Common myeloid progenitor, CD34-positive (primary cell): ENCODE results near the gene WSCD1.

Experiments used
- CTCF ChIA-PET: fragments of 350-600 bp; sonication (Branson Sonifier 250); formaldehyde crosslinking; loops from one replicate; lab custom pipeline; 2021; ENCODE audit warnings: antibody characterized with exemption; lab: Charles Lee
- POLR2A ChIA-PET: fragments of 350-600 bp; sonication (Branson Sonifier 250); formaldehyde crosslinking; loops from one replicate; lab custom pipeline; 2021; ENCODE audit warnings: antibody characterized with exemption; lab: Charles Lee
- DNase-seq, 3 donors: peaks; one replicate each; pipeline versions ENCODE4 v3.0.0 to v3.0.0-alpha.2; 2013
- H3K27ac ChIP-seq, 2 experiments: 1 replicate in 1 of 2; 2 replicates in 1 of 2; pipeline ENCODE4 v1.7.0; 2013; ENCODE audit warnings: inconsistent platforms in 2 of 2, low read length in 2 of 2, mild to moderate bottlenecking in 2 of 2, low read depth in 1 of 2, moderate library complexity in 1 of 2; ENCODE audit not compliant: severe bottlenecking in 2 of 2, insufficient read depth in 1 of 2, poor library complexity in 1 of 2
- H3K27me3 ChIP-seq, 5 experiments: replicated peaks in 2 of 5; 1 replicate in 3 of 5; 2 replicates in 2 of 5; pipeline versions ENCODE4 v1.6.1 to v1.7.0; 2013; ENCODE audit warnings: low read length in 4 of 5, mild to moderate bottlenecking in 2 of 5, moderate library complexity in 2 of 5, inconsistent platforms in 1 of 5; ENCODE audit not compliant: insufficient read depth in 5 of 5, control insufficient read depth in 4 of 5
- H3K36me3 ChIP-seq, 4 experiments: 1 replicate in 2 of 4; 2 replicates in 2 of 4; pipeline versions ENCODE4 v1.6.1 to v1.7.0; 2013; ENCODE audit warnings: low read length in 3 of 4, control low read depth in 1 of 4, mild to moderate bottlenecking in 1 of 4; ENCODE audit not compliant: control insufficient read depth in 4 of 4, insufficient read depth in 4 of 4
- H3K4me1 ChIP-seq, 4 experiments: 1 replicate in 3 of 4; 2 replicates in 1 of 4; pipeline versions ENCODE4 v1.6.1 to v1.7.1; 2013; ENCODE audit warnings: low read length in 3 of 4, mild to moderate bottlenecking in 3 of 4, control low read depth in 1 of 4, inconsistent platforms in 1 of 4, moderate library complexity in 1 of 4; ENCODE audit not compliant: control insufficient read depth in 4 of 4, insufficient read depth in 4 of 4; ENCODE audit errors: control extremely low read depth in 1 of 4
- H3K4me3 ChIP-seq, 7 experiments: 1 replicate in 4 of 7; 2 replicates in 3 of 7; pipeline versions ENCODE4 v1.5.1 to v1.7.0; 2013; ENCODE audit warnings: mild to moderate bottlenecking in 7 of 7, low read length in 6 of 7, moderate library complexity in 6 of 7, inconsistent platforms in 2 of 7, low read depth in 2 of 7, control low read depth in 1 of 7; ENCODE audit not compliant: insufficient read depth in 4 of 7, control insufficient read depth in 1 of 7; ENCODE audit errors: extremely low read depth in 1 of 7
- H3K9me3 ChIP-seq, 5 experiments: 1 replicate in 4 of 5; 2 replicates in 1 of 5; pipeline versions ENCODE4 v1.6.1 to v1.7.1; 2013; ENCODE audit warnings: low read length in 4 of 5, mild to moderate bottlenecking in 2 of 5, inconsistent platforms in 1 of 5, low read depth in 1 of 5, moderate library complexity in 1 of 5; ENCODE audit not compliant: control insufficient read depth in 4 of 5, insufficient read depth in 2 of 5; ENCODE audit errors: control extremely low read depth in 1 of 5
- WGBS: methylation state at CpG from one replicate; pipeline ENCODE4 v1.1.5; 2013; ENCODE audit not compliant: insufficient coverage; 5-methylcytosine and 5-hydroxymethylcytosine counted together

Gene WSCD1

GRCh38 chr17:6046431-6046830 is 23.7 kb upstream of the WSCD1 start:
- ChIA-PET CTCF (no interaction called here), POLR2A (no interaction called here)

GRCh38 chr17:6046931-6047330 is 23.2 kb upstream of the WSCD1 start:
- Histone ChIP-seq H3K27me3 (peaks cover 0 to 10% (median 0%) of the 10 kb centered on the region in 5 experiments), H3K4me3 (no peak overlapping the region), H3K9me3 (no peaks in the 10 kb centered on the region), H3K27ac (no peak overlapping the region), H3K36me3 (no peaks in the 10 kb centered on the region), H3K4me1 (no peaks in the 10 kb centered on the region)
- WGBS: 86% methylated on average over 1 of the region's 1 CpG
- POLR2A ChIA-PET: no interaction called here
- CTCF ChIA-PET: no interaction called here
- DNase-seq: no peak

More at GRCh38 chr17:6046431-6046830, 23.7 kb upstream of the WSCD1 start:
- whole genome bisulfite sequencing: 20% methylated on average over 1 of the region's 4 CpGs
- Histone ChIP-seq H3K4me3 (no peak overlapping the region), H3K27ac (no peak overlapping the region), H3K4me1 (no peaks in the 10 kb centered on the region), H3K27me3 (peaks cover 0 to 10% (median 0%) of the 10 kb centered on the region in 5 experiments), H3K36me3 (no peaks in the 10 kb centered on the region), H3K9me3 (no peaks in the 10 kb centered on the region)
- DNase-seq: no peak

- WGBS: 100% methylated on average over 2 of the region's 3 CpGs
These were observed 22.2 kb upstream of the WSCD1 start for GRCh38 chr17:6047966-6048365.

GRCh38 chr17:6048486-6048885 is 21.7 kb upstream of the WSCD1 start:
- Histone ChIP-seq H3K9me3 (no peaks in the 10 kb centered on the region), H3K27ac (no peak overlapping the region), H3K4me3 (no peak overlapping the region), H3K36me3 (no peaks in the 10 kb centered on the region), H3K27me3 (peaks cover 0 to 10% (median 2%) of the 10 kb centered on the region in 5 experiments), H3K4me1 (no peaks in the 10 kb centered on the region)
- no peak for DNase-seq
- 94% methylated on average over 5 of the region's 5 CpGs for WGBS
- ChIA-PET POLR2A (no interaction called here), CTCF (no interaction called here)

More at GRCh38 chr17:6047966-6048365, 22.2 kb upstream of the WSCD1 start:
- ChIA-PET CTCF (no interaction called here), POLR2A (interaction anchor here (0.6 kb wide), 1 partner anchor 43 kb away, joined by 6 read pairs; no protein-coding TSS in a partner anchor)
- H3K27me3 ChIP-seq: peaks cover 0 to 10% (median 3%) of the 10 kb centered on the region in 5 experiments
- no peaks in the 10 kb centered on the region for H3K36me3 ChIP-seq
- DNase-seq: no peak
- no peaks in the 10 kb centered on the region for H3K4me1 ChIP-seq
- H3K4me3 ChIP-seq: no peak overlapping the region
- H3K9me3 ChIP-seq: no peaks in the 10 kb centered on the region
- H3K27ac ChIP-seq: no peak overlapping the region

GRCh38 chr17:6052926-6053325 is 17.3 kb upstream of the WSCD1 start:
- Histone ChIP-seq H3K27ac (no peak overlapping the region), H3K4me1 (no peaks in the 10 kb centered on the region), H3K4me3 (no peak overlapping the region), H3K9me3 (no peaks in the 10 kb centered on the region), H3K27me3 (peaks cover 0 to 24% (median 3%) of the 10 kb centered on the region in 5 experiments), H3K36me3 (no peaks in the 10 kb centered on the region)
- POLR2A ChIA-PET: no interaction called here
- CTCF ChIA-PET: no interaction called here
- no peak for DNase-seq
- WGBS: 78% methylated on average over 3 of the region's 3 CpGs

GRCh38 chr17:6054372-6054771 is 15.8 kb upstream of the WSCD1 start:
- H3K27ac ChIP-seq: no peak overlapping the region
- ChIA-PET POLR2A (no interaction called here), CTCF (no interaction called here)
- H3K4me3 ChIP-seq: no peak overlapping the region
- no peaks in the 10 kb centered on the region for H3K36me3 ChIP-seq
- 100% methylated on average over 2 of the region's 3 CpGs for WGBS
- H3K27me3 ChIP-seq: peaks cover 0 to 30% (median 5%) of the 10 kb centered on the region in 5 experiments
- no peak for DNase-seq
- H3K4me1 ChIP-seq: no peaks in the 10 kb centered on the region
- H3K9me3 ChIP-seq: no peaks in the 10 kb centered on the region

GRCh38 chr17:6056104-6056503 is 14.1 kb upstream of the WSCD1 start:
- no peak overlapping the region for H3K27ac ChIP-seq
- no peaks in the 10 kb centered on the region for H3K9me3 ChIP-seq
- WGBS: no CpG with 5 or more reads among the region's 2 CpGs
- H3K4me1 ChIP-seq: no peaks in the 10 kb centered on the region
- no peaks in the 10 kb centered on the region for H3K36me3 ChIP-seq
- ChIA-PET CTCF (no interaction called here), POLR2A (no interaction called here)
- no peak for DNase-seq
- no peak overlapping the region for H3K4me3 ChIP-seq
- H3K27me3 ChIP-seq: peaks cover 0 to 39% (median 5%) of the 10 kb centered on the region in 5 experiments
